ENCODE results near the gene GALNT10.

DNA sequence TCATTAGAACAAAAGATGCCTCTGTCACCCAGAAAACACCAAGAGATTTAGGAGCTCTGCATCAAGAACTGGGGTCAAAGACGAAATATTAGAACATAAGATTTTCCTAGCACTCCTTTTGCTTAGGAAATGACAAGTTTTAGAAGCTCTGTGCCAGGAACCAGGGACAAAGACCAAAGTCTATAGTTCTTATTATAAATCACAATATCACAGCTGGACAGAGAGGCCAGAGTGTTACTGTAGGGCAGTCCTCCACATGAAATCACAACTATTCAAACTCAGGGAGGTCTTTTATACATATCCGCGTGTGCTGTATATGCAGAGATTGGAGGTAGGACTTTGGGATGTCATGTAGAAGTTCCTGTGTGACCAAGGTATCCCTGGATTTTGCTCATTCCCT lies 138.5 kb downstream of the GALNT10 start:
- TF ChIP-seq CTCF (IDR thresholded peaks at IDR 0.05) (no peak), ZNF671 (CRISPR knock-in tag; IDR thresholded peaks at IDR 0.05) (no peak), GRHL2 (CRISPR knock-in tag; IDR thresholded peaks at IDR 0.05; ENCODE audit: insufficient replicate concordance, severe bottlenecking) (no peak), E2F1 (CRISPR knock-in tag; IDR thresholded peaks at IDR 0.05) (no peak)

Measured in WTC11 (cell line).